Stimulated activated naive B cell treated with anti-CD40 and anti-IgM and Interleukin-4, amounts not matched to agents 10 μg/mL and 1 μg/mL and 100 μg/mL, for 72 hours (primary cell): ENCODE results near the gene SMC3.
"Not testable (repeated sequence)": the region's sequence is repeated elsewhere in the genome, so short reads cannot be mapped to it uniquely, and the experiment has no call there.

ENCODE experiments used
- ATAC-seq, 2 donors: fragments of 150-1000 bp; cut with Tn5 transposase; replicated peaks; 2 replicates each; pipeline ENCODE4 v1.10.0; 2021; ENCODE audit warnings: moderate library complexity in 1 of 2
- DNase-seq: peaks from one replicate; pipeline ENCODE4 v3.0.0; 2021
- H3K27ac Mint-ChIP-seq: one replicate; pipeline ENCODE4 v1.8.0; 2022; ENCODE audit warnings: mild to moderate bottlenecking, mixed read lengths
- H3K27me3 Mint-ChIP-seq, 2 donors: one replicate each; pipeline ENCODE4 v1.8.0; 2022; ENCODE audit warnings: mixed read lengths in 2 of 2
- H3K36me3 Mint-ChIP-seq, 2 donors: one replicate each; pipeline ENCODE4 v1.8.0; 2022; ENCODE audit warnings: mixed read lengths in 2 of 2, mild to moderate bottlenecking in 1 of 2
- H3K4me1 Mint-ChIP-seq, 2 donors: one replicate each; pipeline ENCODE4 v1.8.0; 2022; ENCODE audit warnings: mixed read lengths in 2 of 2, mild to moderate bottlenecking in 1 of 2
- H3K4me3 Mint-ChIP-seq, 2 donors: one replicate each; pipeline ENCODE4 v1.8.0; 2022; ENCODE audit warnings: mild to moderate bottlenecking in 2 of 2, mixed read lengths in 2 of 2, moderate library complexity in 1 of 2
- H3K9me3 Mint-ChIP-seq, 2 donors: one replicate each; pipeline ENCODE4 v1.8.0; 2022; ENCODE audit warnings: mixed read lengths in 2 of 2, mild to moderate bottlenecking in 1 of 2

Gene SMC3

GRCh38 chr10:110615057-110615747 is 47.7 kb downstream of the SMC3 start:
- Mint-ChIP-seq H3K27me3 (no peaks in the 10 kb centered on the region), H3K4me3 (no peak overlapping the region), H3K36me3 (no peaks in the 10 kb centered on the region), H3K9me3 (no peaks in the 10 kb centered on the region), H3K27ac (no peak overlapping the region), H3K4me1 (peaks cover 47 to 77% of the 10 kb centered on the region in 2 donors)
- no peak for ATAC-seq
- no peak for DNase-seq

GRCh38 chr10:110616493-110617033 is 49.1 kb downstream of the SMC3 start:
- no peaks in the 10 kb centered on the region for H3K27me3 Mint-ChIP-seq
- H3K36me3 Mint-ChIP-seq: no peaks in the 10 kb centered on the region
- H3K4me3 Mint-ChIP-seq: no peak overlapping the region
- DNase-seq: no peak
- no peaks in the 10 kb centered on the region for H3K9me3 Mint-ChIP-seq
- ATAC-seq: no peak
- peaks cover 37 to 64% of the 10 kb centered on the region in 2 donors for H3K4me1 Mint-ChIP-seq
- H3K27ac Mint-ChIP-seq: peak overlapping the region; percentile 7

- DNase-seq (no peak), ATAC-seq (no peak)
- Mint-ChIP-seq H3K9me3 (no peaks in the 10 kb centered on the region), H3K4me1 (peaks cover 36 to 53% of the 10 kb centered on the region in 2 donors), H3K27ac (peak overlapping the region; percentile 14), H3K4me3 (no peak overlapping the region), H3K27me3 (no peaks in the 10 kb centered on the region), H3K36me3 (no peaks in the 10 kb centered on the region)
These were observed 50.1 kb downstream of the SMC3 start for GRCh38 chr10:110617425-110618229.

GRCh38 chr10:110618230-110618610 is 50.7 kb downstream of the SMC3 start:
- no peaks in the 10 kb centered on the region for H3K36me3 Mint-ChIP-seq
- H3K9me3 Mint-ChIP-seq: peaks cover 0 to under 1% of the 10 kb centered on the region in 2 donors
- H3K27ac Mint-ChIP-seq: peak overlapping the region; percentile 14
- no peak for DNase-seq
- H3K27me3 Mint-ChIP-seq: peaks cover 0 to 2% of the 10 kb centered on the region in 2 donors
- H3K4me3 Mint-ChIP-seq: no peak overlapping the region
- ATAC-seq: peak; percentile 24 to 25
- peaks cover 35 to 47% of the 10 kb centered on the region in 2 donors for H3K4me1 Mint-ChIP-seq

- no peaks in the 10 kb centered on the region for H3K36me3 Mint-ChIP-seq
- H3K27me3 Mint-ChIP-seq: peaks cover 4 to 16% of the 10 kb centered on the region in 2 donors
- peaks cover 21 to 32% of the 10 kb centered on the region in 2 donors for H3K4me1 Mint-ChIP-seq
- peaks cover 0 to 2% of the 10 kb centered on the region in 2 donors for H3K9me3 Mint-ChIP-seq
- H3K27ac Mint-ChIP-seq: no peak overlapping the region
- H3K4me3 Mint-ChIP-seq: no peak overlapping the region
- ATAC-seq: no peak
- DNase-seq: no peak
These were observed 52.3 kb downstream of the SMC3 start for GRCh38 chr10:110619514-110620397.

GRCh38 chr10:110620398-110620719 is 52.9 kb downstream of the SMC3 start:
- Mint-ChIP-seq H3K9me3 (peaks cover 0 to 2% of the 10 kb centered on the region in 2 donors), H3K36me3 (no peaks in the 10 kb centered on the region), H3K27me3 (peaks cover 5 to 18% of the 10 kb centered on the region in 2 donors), H3K27ac (no peak overlapping the region), H3K4me1 (peaks cover 20 to 26% of the 10 kb centered on the region in 2 donors), H3K4me3 (no peak overlapping the region)
- ATAC-seq (no peak), DNase-seq (no peak)

- not testable (repeated sequence) for H3K27ac Mint-ChIP-seq, H3K4me1 Mint-ChIP-seq, H3K4me3 Mint-ChIP-seq, H3K36me3 Mint-ChIP-seq, H3K9me3 Mint-ChIP-seq, ATAC-seq, DNase-seq
- H3K27me3 Mint-ChIP-seq: peaks cover 10 to 26% of the 10 kb centered on the region in 2 donors
These were observed 55.8 kb downstream of the SMC3 start for GRCh38 chr10:110623316-110623715.

- peaks cover 17 to 26% of the 10 kb centered on the region in 2 donors for H3K27me3 Mint-ChIP-seq
- no peaks in the 10 kb centered on the region for H3K36me3 Mint-ChIP-seq
- no peaks in the 10 kb centered on the region for H3K4me1 Mint-ChIP-seq
- no peak for ATAC-seq
- no peak overlapping the region for H3K27ac Mint-ChIP-seq
- peaks cover 0 to 7% of the 10 kb centered on the region in 2 donors for H3K9me3 Mint-ChIP-seq
- no peak overlapping the region for H3K4me3 Mint-ChIP-seq
- no peak for DNase-seq
These were observed 57.9 kb downstream of the SMC3 start for GRCh38 chr10:110625356-110625894.

- Mint-ChIP-seq H3K36me3 (no peaks in the 10 kb centered on the region), H3K4me3 (no peak overlapping the region), H3K27ac (no peak overlapping the region), H3K9me3 (peaks cover 0 to 7% of the 10 kb centered on the region in 2 donors), H3K27me3 (peaks cover 17 to 26% of the 10 kb centered on the region in 2 donors), H3K4me1 (no peaks in the 10 kb centered on the region)
- DNase-seq (no peak), ATAC-seq (no peak)
These were observed 58.7 kb downstream of the SMC3 start for GRCh38 chr10:110625951-110626855.

GRCh38 chr10:110628161-110628560 is 60.7 kb downstream of the SMC3 start:
- peaks cover 17 to 25% of the 10 kb centered on the region in 2 donors for H3K27me3 Mint-ChIP-seq
- H3K4me3 Mint-ChIP-seq: no peak overlapping the region
- H3K9me3 Mint-ChIP-seq: peaks cover 0 to 7% of the 10 kb centered on the region in 2 donors
- H3K27ac Mint-ChIP-seq: no peak overlapping the region
- no peak for ATAC-seq
- no peaks in the 10 kb centered on the region for H3K4me1 Mint-ChIP-seq
- H3K36me3 Mint-ChIP-seq: no peaks in the 10 kb centered on the region
- no peak for DNase-seq

GRCh38 chr10:110629680-110630191 is 62.2 kb downstream of the SMC3 start:
- no peak for DNase-seq
- peaks cover 12 to 13% of the 10 kb centered on the region in 2 donors for H3K27me3 Mint-ChIP-seq
- no peaks in the 10 kb centered on the region for H3K36me3 Mint-ChIP-seq
- H3K4me3 Mint-ChIP-seq: no peak overlapping the region
- H3K27ac Mint-ChIP-seq: no peak overlapping the region
- peaks cover 0 to 5% of the 10 kb centered on the region in 2 donors for H3K9me3 Mint-ChIP-seq
- ATAC-seq: no peak
- no peaks in the 10 kb centered on the region for H3K4me1 Mint-ChIP-seq

- peaks cover 8 to 10% of the 10 kb centered on the region in 2 donors for H3K27me3 Mint-ChIP-seq
- H3K4me3 Mint-ChIP-seq: no peak overlapping the region
- ATAC-seq: no peak
- H3K4me1 Mint-ChIP-seq: no peaks in the 10 kb centered on the region
- DNase-seq: no peak
- H3K36me3 Mint-ChIP-seq: no peaks in the 10 kb centered on the region
- peaks cover 0 to 5% of the 10 kb centered on the region in 2 donors for H3K9me3 Mint-ChIP-seq
- H3K27ac Mint-ChIP-seq: no peak overlapping the region
These were observed 64.4 kb downstream of the SMC3 start for GRCh38 chr10:110631934-110632333.
